Measurements from ENCODE around the gene FHIP1B.
"Not testable (repeated sequence)": the region's sequence is repeated elsewhere in the genome, so short reads cannot be mapped to it uniquely, and the experiment has no call there.

Gene FHIP1B

DNA sequence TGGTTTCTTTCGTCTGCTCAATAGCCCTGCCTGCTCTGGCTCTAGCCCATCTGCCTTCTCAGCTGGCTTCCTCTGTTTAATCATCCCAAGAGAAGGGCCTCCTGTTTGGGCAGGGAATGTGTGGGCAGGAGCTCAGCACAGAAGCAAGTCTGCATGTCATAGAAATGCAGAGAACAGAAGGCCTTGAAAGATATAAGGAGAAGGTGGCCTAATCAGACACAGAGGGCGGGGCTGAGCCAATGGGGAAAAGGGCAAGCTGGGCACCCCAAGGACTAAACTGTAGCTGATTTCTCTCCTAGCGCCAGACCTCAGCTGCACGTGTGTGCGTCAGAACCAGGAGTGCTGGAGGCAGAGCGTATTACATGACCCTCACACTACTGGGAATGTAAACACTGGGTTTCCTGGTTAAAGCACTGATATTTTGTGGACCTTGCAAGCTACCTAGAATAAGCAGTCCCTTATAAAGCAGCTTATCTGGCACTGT is 17.6 kb upstream of the FHIP1B start:
- H3K27ac ChIP-seq (ENCODE audit: low read length), result no peak overlapping the region
- H3K9me3 ChIP-seq (replicated peaks; ENCODE audit: insufficient read depth, low read length), result no peaks in the 10 kb centered on the region
- H4K20me1 ChIP-seq (ENCODE audit: insufficient read depth, low read length), result no peaks in the 10 kb centered on the region
- H3K9ac ChIP-seq (ENCODE audit: low read length), result no peak overlapping the region
- no peaks in the 10 kb centered on the region for H3F3A ChIP-seq (ENCODE audit: insufficient read depth, low read length)
- no peak overlapping the region for H3K4me2 ChIP-seq (ENCODE audit: low read depth, low read length)
- H3K27me3 ChIP-seq (replicated peaks; ENCODE audit: insufficient read depth, low read length), result no peaks in the 10 kb centered on the region
- no peak for DNase-seq
- H2AFZ ChIP-seq (ENCODE audit: low read length), result no peak overlapping the region
- H3K4me3 ChIP-seq (ENCODE audit: low read length), result no peak overlapping the region
- no peaks in the 10 kb centered on the region for H3K79me2 ChIP-seq (ENCODE audit: low read length)
- no peaks in the 10 kb centered on the region for H3K4me1 ChIP-seq (ENCODE audit: low read length)
- no peaks in the 10 kb centered on the region for H3K9me2 ChIP-seq (replicated peaks; ENCODE audit: insufficient read depth, low read length)
- H3K36me3 ChIP-seq (replicated peaks; ENCODE audit: insufficient read depth, low read length), result no peaks in the 10 kb centered on the region
- no peak for TF ChIP-seq EZH2phosphoT487 (IDR thresholded peaks at IDR 0.05; ENCODE audit: low read length)

- Histone ChIP-seq H3K9ac (ENCODE audit: low read length) (no peak overlapping the region), H3K27ac (ENCODE audit: low read length) (no peak overlapping the region), H3K36me3 (replicated peaks; ENCODE audit: insufficient read depth, low read length) (no peaks in the 10 kb centered on the region), H3K79me2 (ENCODE audit: low read length) (no peaks in the 10 kb centered on the region), H3K27me3 (replicated peaks; ENCODE audit: insufficient read depth, low read length) (no peaks in the 10 kb centered on the region), H2AFZ (ENCODE audit: low read length) (no peak overlapping the region), H3K4me1 (ENCODE audit: low read length) (no peaks in the 10 kb centered on the region), H3K4me2 (ENCODE audit: low read depth, low read length) (no peak overlapping the region), H3K4me3 (ENCODE audit: low read length) (no peak overlapping the region), H3F3A (ENCODE audit: insufficient read depth, low read length) (no peaks in the 10 kb centered on the region), H4K20me1 (ENCODE audit: insufficient read depth, low read length) (no peaks in the 10 kb centered on the region), H3K9me2 (replicated peaks; ENCODE audit: insufficient read depth, low read length) (no peaks in the 10 kb centered on the region), H3K9me3 (replicated peaks; ENCODE audit: insufficient read depth, low read length) (no peaks in the 10 kb centered on the region)
- TF ChIP-seq EZH2 (optimal IDR thresholded peaks at IDR 0.05; ENCODE audit: low read depth, low read length) (no peak), CTCF (IDR thresholded peaks at IDR 0.05; ENCODE audit: low read length) (peak; percentile 74), EZH2phosphoT487 (IDR thresholded peaks at IDR 0.05; ENCODE audit: low read length) (no peak)
- peak; percentile 29 for DNase-seq
Observed at GRCh38 chr11:6251120-6251733, 16.8 kb upstream of the FHIP1B start.

DNA sequence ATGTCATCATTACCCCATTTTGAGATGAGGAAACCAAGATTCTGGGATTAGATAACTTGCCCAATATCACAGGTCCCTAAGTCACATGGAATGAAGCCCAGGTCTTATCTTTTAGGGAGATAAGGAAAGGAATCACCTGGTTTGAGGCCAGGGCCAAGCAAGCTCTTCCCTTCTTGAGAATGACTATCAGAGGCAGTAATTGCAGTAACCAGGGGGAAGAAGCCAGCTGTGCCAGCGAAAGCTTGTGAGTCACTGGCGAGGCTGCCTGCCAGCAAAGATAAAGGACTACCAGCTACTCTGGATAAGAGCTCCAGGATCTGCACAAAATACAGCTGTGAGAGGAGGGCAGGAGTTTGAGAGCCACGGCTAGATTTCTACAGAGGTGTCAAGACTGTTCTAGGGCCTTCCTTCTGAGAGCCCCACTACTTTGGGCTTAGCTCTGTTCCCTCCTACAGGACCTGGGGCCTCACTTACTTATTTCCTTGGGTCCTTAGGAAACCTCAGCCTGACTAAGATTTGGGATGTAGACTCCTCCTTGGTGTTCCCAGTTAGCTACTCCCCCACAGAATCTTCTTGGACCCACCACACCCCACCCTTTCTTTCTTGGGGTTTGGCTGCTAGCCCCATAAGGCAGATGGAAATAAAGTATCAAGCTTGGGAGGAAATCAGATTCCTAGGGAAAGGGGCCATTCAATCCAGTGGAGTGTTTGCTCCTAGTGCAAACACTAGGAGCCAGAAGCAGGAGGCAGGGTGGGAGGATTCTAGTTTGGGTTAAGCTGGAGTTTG is 15.5 kb upstream of the FHIP1B start:
- TF ChIP-seq EZH2 (optimal IDR thresholded peaks at IDR 0.05; ENCODE audit: low read depth, low read length), result no peak
- no peak for TF ChIP-seq EZH2phosphoT487 (IDR thresholded peaks at IDR 0.05; ENCODE audit: low read length)
- no peak for TF ChIP-seq CTCF (IDR thresholded peaks at IDR 0.05; ENCODE audit: low read length)
- Histone ChIP-seq H3K79me2 (ENCODE audit: low read length) (no peaks in the 10 kb centered on the region), H4K20me1 (ENCODE audit: insufficient read depth, low read length) (no peaks in the 10 kb centered on the region), H3K36me3 (replicated peaks; ENCODE audit: insufficient read depth, low read length) (no peaks in the 10 kb centered on the region), H3K4me3 (ENCODE audit: low read length) (no peak overlapping the region), H3K4me1 (ENCODE audit: low read length) (no peaks in the 10 kb centered on the region), H3K9me3 (replicated peaks; ENCODE audit: insufficient read depth, low read length) (no peaks in the 10 kb centered on the region), H3F3A (ENCODE audit: insufficient read depth, low read length) (no peaks in the 10 kb centered on the region), H3K9me2 (replicated peaks; ENCODE audit: insufficient read depth, low read length) (no peaks in the 10 kb centered on the region), H3K4me2 (ENCODE audit: low read depth, low read length) (no peak overlapping the region), H3K27ac (ENCODE audit: low read length) (no peak overlapping the region), H2AFZ (ENCODE audit: low read length) (no peak overlapping the region), H3K9ac (ENCODE audit: low read length) (no peak overlapping the region), H3K27me3 (replicated peaks; ENCODE audit: insufficient read depth, low read length) (no peaks in the 10 kb centered on the region)
- no peak for DNase-seq

- H3K4me1 ChIP-seq (ENCODE audit: low read length); H3K4me2 ChIP-seq (ENCODE audit: low read depth, low read length); H2AFZ ChIP-seq (ENCODE audit: low read length); H3K27ac ChIP-seq (ENCODE audit: low read length); H3F3A ChIP-seq (ENCODE audit: insufficient read depth, low read length); H3K36me3 ChIP-seq (replicated peaks; ENCODE audit: insufficient read depth, low read length); H3K9me2 ChIP-seq (replicated peaks; ENCODE audit: insufficient read depth, low read length); H3K4me3 ChIP-seq (ENCODE audit: low read length); DNase-seq; H3K9me3 ChIP-seq (replicated peaks; ENCODE audit: insufficient read depth, low read length); H3K27me3 ChIP-seq (replicated peaks; ENCODE audit: insufficient read depth, low read length); H3K9ac ChIP-seq (ENCODE audit: low read length); H3K79me2 ChIP-seq (ENCODE audit: low read length); H4K20me1 ChIP-seq (ENCODE audit: insufficient read depth, low read length): not testable (repeated sequence)
Observed at GRCh38 chr11:6248897-6249296, 14.5 kb upstream of the FHIP1B start.
